Spinal cord (tissue), 10 donors: Measurements from ENCODE around the gene BORCS6. TPM values are rescaled to one million over a fixed set of nuclear protein-coding genes. Genes with fewer than 3 reads are reported as not detected.

Source experiments
- DNase-seq, 6 donors: peaks; one replicate each; pipeline versions ENCODE4 v3.0.0 to v3.0.0-alpha.2; 2013 to 2015; ENCODE audit warnings: low spot score in 6 of 6, low read depth in 4 of 6
- H3K27ac ChIP-seq: one replicate; pipeline ENCODE4 v1.5.1; 2013; ENCODE audit warnings: low read depth, low read length, control low read depth
- H3K27me3 ChIP-seq: one replicate; pipeline ENCODE4 v1.6.1; 2013; ENCODE audit warnings: low read length; ENCODE audit not compliant: control insufficient read depth, insufficient read depth
- H3K36me3 ChIP-seq: one replicate; pipeline ENCODE4 v1.6.1; 2013; ENCODE audit warnings: low read length; ENCODE audit not compliant: control insufficient read depth, insufficient read depth
- H3K4me1 ChIP-seq: one replicate; pipeline ENCODE4 v1.6.1; 2013; ENCODE audit warnings: low read length; ENCODE audit not compliant: control insufficient read depth, insufficient read depth
- H3K4me3 ChIP-seq: one replicate; pipeline ENCODE4 v1.5.1; 2013; ENCODE audit warnings: low read depth, low read length, control low read depth
- H3K9me3 ChIP-seq: one replicate; pipeline ENCODE4 v1.6.1; 2013; ENCODE audit warnings: low read length; ENCODE audit not compliant: control insufficient read depth, insufficient read depth
- WGBS: methylation state at CpG from one replicate; pipeline ENCODE4 v1.1.5; 2013; ENCODE audit warnings: missing lambda C conversion rate; ENCODE audit not compliant: insufficient coverage; 5-methylcytosine and 5-hydroxymethylcytosine counted together
- polyA plus RNA-seq, 2 donors: library from polyadenylated mRNA; unstranded; fragments of 120-200 nt; gene quantifications; one replicate each; pipeline ENCODE4 v1.2.1, GENCODE V29; 2013; ENCODE audit not compliant: insufficient read length in 2 of 2
- total RNA-seq, 2 donors: library from RNA; depleted of rRNA in 1 of 2; stranded (reverse); fragments of 120-200 nt in 1 of 2; fragments of >200 nt in 1 of 2; gene quantifications; one replicate each; pipeline versions ENCODE4 v1.2.3 to v1.2.4, GENCODE V29; 2013 to 2014
- donor health status: healthy.

Gene BORCS6
- total and polyA plus RNA-seq, 4 donors, result 3.7 to 6.8 (median 6.5) TPM

DNA sequence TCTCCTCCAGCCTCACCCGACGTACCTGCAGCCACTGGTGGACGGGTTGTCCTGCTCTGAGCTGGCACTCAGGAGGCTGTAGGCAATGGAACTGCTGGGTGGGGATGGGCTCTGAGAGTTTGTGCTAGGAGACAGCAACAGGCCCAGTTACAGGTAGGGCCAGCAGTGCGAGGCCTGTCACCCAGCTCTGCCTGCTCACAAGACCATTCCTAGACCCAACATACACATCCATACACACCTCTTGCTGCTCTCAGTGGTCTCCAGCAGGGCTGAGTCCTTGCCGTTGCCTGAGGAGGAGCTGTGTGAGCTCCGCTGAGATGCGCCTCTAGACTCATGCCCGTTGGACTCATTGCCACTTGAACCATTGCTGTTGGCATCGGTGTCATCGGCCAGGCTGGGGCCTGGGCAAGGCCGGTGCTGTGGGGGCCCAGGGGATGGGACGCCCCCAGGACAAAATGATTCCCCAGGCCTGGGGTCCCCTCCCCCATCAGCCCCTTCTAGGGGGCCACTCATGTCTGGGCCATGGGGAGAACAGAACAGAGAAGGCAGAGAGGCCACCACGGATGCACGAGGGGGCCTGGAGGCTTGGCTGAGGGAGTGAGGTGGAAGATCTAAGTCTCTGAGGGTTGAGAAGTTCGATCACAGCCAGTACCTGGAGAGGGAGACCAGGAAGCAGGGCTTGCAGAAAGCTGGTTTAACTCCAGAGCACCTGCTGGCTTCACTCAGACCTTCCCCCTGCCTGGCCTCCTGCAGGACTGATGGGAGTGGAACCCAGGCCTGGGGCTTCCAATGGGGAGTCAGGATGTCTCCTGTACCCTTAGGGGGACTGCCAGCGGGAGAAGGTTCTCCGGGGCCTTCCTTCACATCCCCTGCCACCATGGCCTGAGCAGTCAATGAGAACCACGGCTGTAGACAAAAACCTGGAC, 39.5 kb downstream of the BORCS6 start:
- DNase-seq, result no peak
- Histone ChIP-seq H3K27ac (peak overlapping the region; percentile 100), H3K27me3 (no peaks in the 10 kb centered on the region), H3K4me1 (peaks cover 52% of the 10 kb centered on the region), H3K4me3 (peak overlapping the region; percentile 82), H3K36me3 (peaks cover 54% of the 10 kb centered on the region), H3K9me3 (no peaks in the 10 kb centered on the region)
- 75% methylated on average over 17 of the region's 18 CpGs for WGBS

DNA sequence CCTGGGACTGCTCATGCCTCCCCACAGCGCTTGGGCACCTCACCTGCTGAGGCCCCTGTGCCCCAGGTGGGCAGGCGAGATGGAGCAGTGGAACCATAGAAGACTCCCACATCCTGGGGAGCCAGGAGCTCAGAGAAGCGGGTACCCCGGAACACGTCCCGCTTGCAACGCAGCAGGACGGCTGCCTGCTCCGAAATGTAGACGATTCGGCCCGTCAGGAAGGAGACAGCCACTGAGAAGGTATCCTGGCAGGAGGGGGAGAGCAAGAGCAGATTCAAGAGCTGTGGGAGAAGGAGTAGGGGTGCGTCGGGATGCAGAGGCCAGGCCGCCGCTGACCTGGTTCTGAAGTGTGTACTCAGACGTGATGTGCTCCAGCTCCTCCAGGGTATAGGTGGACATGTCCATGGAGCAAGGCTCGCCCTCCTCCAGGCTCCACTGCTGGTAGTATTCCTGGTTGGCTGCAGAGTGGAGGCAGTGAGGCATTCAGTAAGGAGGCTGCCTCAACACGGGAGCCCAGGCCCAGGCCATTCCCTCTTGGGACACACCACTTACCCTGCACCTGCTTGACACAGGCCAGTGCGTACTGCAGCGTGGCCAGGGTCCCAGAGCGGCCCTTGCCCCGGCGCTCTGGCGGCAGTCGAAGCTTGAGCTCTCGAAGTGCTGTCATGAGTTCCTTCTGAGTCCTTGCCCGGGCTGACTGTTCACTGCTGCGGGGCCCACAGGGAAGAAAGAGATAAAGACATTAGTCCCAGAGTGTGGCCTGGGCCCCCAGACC, 40.4 kb downstream of the BORCS6 start:
- no peaks in the 10 kb centered on the region for H3K9me3 ChIP-seq
- H3K4me3 ChIP-seq, result no peak overlapping the region
- H3K27me3 ChIP-seq, result no peaks in the 10 kb centered on the region
- H3K4me1 ChIP-seq, result peaks cover 46% of the 10 kb centered on the region
- H3K36me3 ChIP-seq, result peaks cover 62% of the 10 kb centered on the region
- WGBS, result 96% methylated on average over 29 of the region's 29 CpGs
- no peak overlapping the region for H3K27ac ChIP-seq
- DNase-seq, result no peak

DNA sequence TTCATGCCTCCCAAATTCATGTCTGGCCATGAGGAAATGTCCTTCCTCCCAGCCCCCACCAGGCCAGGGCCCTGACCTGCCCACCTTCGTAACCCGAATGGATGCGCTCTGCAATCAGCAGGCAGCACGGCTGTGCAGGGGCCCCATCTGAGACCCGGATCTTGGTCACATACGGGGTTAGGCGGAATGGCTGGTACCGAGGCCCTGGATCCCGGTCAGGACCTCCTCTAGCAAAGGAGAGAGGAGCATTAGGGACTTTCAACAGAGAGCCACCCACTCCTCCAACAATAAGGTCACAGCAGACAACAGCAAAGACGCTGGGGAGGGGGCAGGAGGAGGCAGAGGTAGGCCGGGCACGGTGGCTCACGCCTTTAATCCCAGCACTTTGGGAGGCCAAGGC, 41.4 kb downstream of the BORCS6 start:
- H3K36me3 ChIP-seq, result peaks cover 73% of the 10 kb centered on the region
- H3K4me3 ChIP-seq, result no peak overlapping the region
- H3K9me3 ChIP-seq, result no peaks in the 10 kb centered on the region
- no peak for DNase-seq
- 96% methylated on average over 7 of the region's 13 CpGs for WGBS
- H3K27me3 ChIP-seq, result no peaks in the 10 kb centered on the region
- no peak overlapping the region for H3K27ac ChIP-seq
- peaks cover 36% of the 10 kb centered on the region for H3K4me1 ChIP-seq

DNA sequence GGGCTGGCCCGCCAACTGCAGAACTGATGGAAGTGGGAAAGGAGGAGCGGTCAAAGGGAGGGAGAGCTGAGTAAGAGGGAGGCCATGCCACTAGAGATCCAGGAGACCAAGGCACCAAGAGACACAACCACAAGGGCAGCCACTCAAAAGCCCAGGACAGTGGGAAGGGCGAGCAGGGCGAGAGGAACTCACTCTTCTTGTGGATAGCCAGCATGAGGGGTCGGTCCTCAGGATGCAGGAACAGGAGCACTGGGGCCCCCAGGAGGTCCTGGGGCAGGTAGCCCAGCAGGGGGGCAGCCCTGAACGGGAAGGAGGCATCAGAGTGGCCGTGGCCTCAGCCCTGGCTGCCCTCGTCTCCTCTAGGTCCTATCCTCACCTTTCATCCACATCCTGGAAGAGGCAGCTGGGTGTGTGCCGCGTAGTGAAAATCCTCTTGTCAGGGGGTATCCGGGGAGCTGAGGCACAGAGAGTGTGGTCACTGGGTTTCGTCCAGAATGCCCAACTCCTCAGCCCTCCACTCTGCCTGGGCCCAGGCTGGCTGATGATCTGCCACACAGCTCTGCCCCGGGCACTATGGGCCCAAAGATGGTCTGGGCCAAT, 42.1 kb downstream of the BORCS6 start:
- no peak overlapping the region for H3K27ac ChIP-seq

DNA sequence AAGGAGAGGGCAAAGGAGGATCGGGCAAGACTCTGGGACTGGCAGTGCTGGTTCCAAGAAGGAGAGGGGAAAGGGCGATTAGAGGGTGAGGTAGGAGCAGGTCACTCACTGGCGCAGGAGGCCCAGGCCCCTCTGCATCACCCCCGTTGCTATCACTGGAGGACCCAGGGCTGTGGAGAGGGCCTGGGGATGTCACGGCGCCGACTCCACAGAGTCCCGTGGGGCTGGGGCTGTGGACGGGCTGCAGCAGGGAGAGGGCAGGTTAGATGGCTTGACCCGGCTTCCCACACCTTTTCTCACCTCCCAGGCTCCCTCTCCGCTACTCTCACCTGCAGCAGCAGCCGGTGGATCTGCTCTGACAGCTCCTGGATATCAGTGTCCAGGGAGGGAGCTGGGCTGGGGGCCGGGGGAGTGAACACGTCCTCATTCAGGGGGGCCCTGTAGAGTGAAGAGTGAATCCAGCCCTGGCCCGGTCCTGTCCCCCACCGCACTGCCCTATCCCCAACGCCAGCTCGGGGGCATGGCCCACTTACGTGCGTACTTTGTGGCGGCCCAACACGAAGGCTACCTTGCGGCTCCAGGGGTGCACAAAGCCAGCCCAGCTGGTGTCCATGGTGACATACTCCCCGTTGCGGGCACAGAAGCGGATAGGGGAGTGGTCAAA, 42.7 kb downstream of the BORCS6 start:
- Histone ChIP-seq H3K4me1 (peaks cover 23% of the 10 kb centered on the region), H3K27ac (no peak overlapping the region), H3K27me3 (no peaks in the 10 kb centered on the region), H3K36me3 (peaks cover 86% of the 10 kb centered on the region), H3K9me3 (no peaks in the 10 kb centered on the region), H3K4me3 (no peak overlapping the region)
- 91% methylated on average over 23 of the region's 26 CpGs for WGBS
- DNase-seq, result no peak

More for the DNA sequence above, 42.1 kb downstream of the BORCS6 start:
- WGBS, result 95% methylated on average over 10 of the region's 13 CpGs
- peaks cover 79% of the 10 kb centered on the region for H3K36me3 ChIP-seq
- no peak for DNase-seq
- peaks cover 29% of the 10 kb centered on the region for H3K4me1 ChIP-seq
- no peak overlapping the region for H3K4me3 ChIP-seq
- H3K27me3 ChIP-seq, result no peaks in the 10 kb centered on the region
- no peaks in the 10 kb centered on the region for H3K9me3 ChIP-seq

DNA sequence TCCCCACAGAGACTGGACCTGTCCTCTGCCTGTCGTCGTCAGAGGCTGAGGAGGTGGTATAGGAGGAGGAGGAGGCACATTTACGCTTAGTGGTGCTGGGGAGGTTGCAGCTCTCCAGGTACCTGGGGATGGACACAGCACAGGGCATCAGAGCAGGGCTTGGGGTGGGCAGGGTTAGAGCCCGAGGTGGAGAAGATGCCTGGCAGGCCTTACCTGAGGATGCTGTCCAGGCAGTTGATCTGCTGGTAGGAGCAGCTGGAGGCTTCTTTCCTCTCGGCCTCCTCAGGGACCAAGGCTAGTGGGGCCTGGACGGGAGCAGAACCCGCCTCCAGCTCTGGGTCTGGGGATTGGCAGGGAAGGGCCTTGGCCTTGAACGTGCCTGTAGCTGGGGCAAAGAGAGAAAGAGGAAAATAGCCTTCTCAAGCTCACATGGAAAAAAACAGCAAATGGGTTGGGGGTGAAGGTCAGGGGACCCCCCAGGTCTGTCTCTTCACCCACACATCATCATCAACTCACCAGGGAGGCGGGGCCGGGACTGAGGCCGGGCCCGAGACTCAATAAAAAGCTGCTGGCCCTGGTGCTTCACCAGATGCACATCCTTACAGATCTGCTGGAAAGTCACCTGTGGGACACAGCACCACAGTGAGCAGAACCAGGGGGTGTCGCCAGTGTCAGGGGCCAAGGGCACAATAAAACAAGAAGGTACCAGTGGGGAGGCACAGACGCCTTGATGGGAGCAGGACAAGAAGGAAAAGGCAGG, 43.4 kb downstream of the BORCS6 start:
- no peak for DNase-seq
- WGBS, result 96% methylated on average over 11 of the region's 14 CpGs
- Histone ChIP-seq H3K9me3 (no peaks in the 10 kb centered on the region), H3K4me3 (no peak overlapping the region), H3K4me1 (peaks cover 16% of the 10 kb centered on the region), H3K27ac (no peak overlapping the region), H3K27me3 (no peaks in the 10 kb centered on the region), H3K36me3 (peaks cover 93% of the 10 kb centered on the region)

DNA sequence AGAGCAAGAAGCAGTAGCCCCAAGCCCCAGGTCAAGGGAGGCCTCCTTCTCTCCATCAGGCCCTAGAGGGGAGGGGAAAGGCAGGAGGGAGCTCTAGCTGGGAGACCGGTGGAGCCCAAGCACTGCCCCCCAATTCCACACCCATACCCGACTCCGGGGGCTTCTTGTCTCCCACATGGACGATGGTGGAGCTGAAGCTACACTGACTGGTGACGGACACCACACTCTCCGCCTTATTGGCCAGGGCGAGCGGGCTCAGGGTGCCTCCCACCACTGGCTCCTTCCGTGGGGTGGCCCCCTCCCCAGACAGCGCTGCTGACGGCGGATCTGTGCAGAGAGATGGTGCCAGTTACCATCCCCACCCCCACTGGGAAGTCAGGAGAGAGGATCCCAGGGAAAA, 44.2 kb downstream of the BORCS6 start:
- peaks cover 9% of the 10 kb centered on the region for H3K4me1 ChIP-seq
- 92% methylated on average over 2 of the region's 12 CpGs for WGBS
- no peaks in the 10 kb centered on the region for H3K9me3 ChIP-seq
- H3K36me3 ChIP-seq, result peaks cover 100% of the 10 kb centered on the region
- no peak overlapping the region for H3K4me3 ChIP-seq
- H3K27ac ChIP-seq, result no peak overlapping the region
- no peaks in the 10 kb centered on the region for H3K27me3 ChIP-seq
- DNase-seq, result no peak

DNA sequence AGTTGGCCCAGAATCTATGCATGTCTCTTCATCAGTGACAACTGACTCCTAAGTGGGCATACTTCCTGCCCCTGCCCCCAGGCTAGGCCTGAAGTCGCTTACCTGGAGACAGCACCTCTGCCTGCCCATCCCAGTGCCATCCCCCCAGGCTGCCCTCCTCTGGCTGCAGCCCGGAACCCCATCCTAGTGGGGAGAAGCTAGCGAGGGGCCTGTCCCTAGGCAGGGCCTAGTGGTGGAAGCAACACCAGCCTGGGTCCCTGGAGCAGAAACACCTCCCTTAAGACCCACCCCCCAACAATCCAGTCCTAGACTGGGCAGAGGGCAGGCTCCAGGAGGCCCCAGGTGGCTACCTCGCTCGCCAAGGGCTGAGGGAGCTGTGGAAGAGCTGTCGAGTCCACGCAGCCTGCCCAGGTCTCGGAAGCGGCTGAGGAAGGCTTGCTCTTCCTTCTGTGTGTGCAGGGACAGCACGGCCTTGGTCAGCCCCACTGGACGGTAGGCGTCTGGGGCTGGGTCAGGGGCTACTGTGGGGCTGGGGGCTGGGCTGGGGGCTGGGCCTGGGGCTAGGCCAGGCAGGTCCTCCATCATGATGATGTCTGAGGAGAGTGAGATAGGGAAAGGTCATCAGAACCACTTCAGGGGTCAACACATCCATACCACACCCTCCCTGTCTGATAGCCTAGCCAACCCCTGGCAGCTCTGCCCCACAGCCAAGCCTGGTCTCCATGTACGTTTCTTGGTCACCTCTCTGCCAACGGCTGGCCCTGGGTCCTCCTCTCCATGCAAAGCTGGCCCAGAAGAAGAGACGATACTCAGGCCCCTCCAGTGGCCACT, 45.4 kb downstream of the BORCS6 start:
- no peak for DNase-seq
- 94% methylated on average over 11 of the region's 15 CpGs for WGBS
- Histone ChIP-seq H3K4me1 (no peaks in the 10 kb centered on the region), H3K9me3 (no peaks in the 10 kb centered on the region), H3K36me3 (peaks cover 100% of the 10 kb centered on the region), H3K27me3 (no peaks in the 10 kb centered on the region), H3K4me3 (no peak overlapping the region), H3K27ac (no peak overlapping the region)
